GM10266 (cell line): ENCODE measurements around the gene STH.

Source experiments
- DNase-seq: peaks from one replicate; pipeline ENCODE4 v3.0.0; 2012; ENCODE audit errors: extremely low spot score
- CTCF ChIP-seq: IDR thresholded peaks from 2 replicates; pipeline ENCODE4 v1.5.1; 2012; ENCODE audit warnings: mild to moderate bottlenecking, low read depth; ENCODE audit not compliant: control insufficient read depth, insufficient read depth; ENCODE audit errors: missing control alignments

Gene STH

GRCh38 chr17:45998987-45999899 is at the start of gene STH:
Gene STH (plus strand): TSS chr17:45999250. CDS start chr17:45999280, 30 bp downstream.
- TF ChIP-seq CTCF: no peak
- no peak for DNase-seq

GRCh38 chr17:45949755-45950320 is 49.2 kb upstream of the STH start:
- no peak for TF ChIP-seq CTCF
- no peak for DNase-seq

GRCh38 chr17:45950888-45951287 is 48.2 kb upstream of the STH start:
- TF ChIP-seq CTCF: no peak
- no peak for DNase-seq

- no peak for TF ChIP-seq CTCF
- no peak for DNase-seq
Measured at GRCh38 chr17:45951403-45951802, 47.6 kb upstream of the STH start.

GRCh38 chr17:45951941-45952340 is 47.1 kb upstream of the STH start:
- no peak for DNase-seq
- TF ChIP-seq CTCF: no peak

GRCh38 chr17:45952814-45953320 is 46.2 kb upstream of the STH start:
- no peak for TF ChIP-seq CTCF
- DNase-seq: no peak

- no peak for TF ChIP-seq CTCF
- no peak for DNase-seq
Measured at GRCh38 chr17:45953561-45953960, 45.5 kb upstream of the STH start.
